IPS-18c (cell line): ENCODE measurements around the gene TSPO.

Source experiments
- H3K4me3 ChIP-seq: 2 replicates; pipeline ENCODE4 v1.7.0; 2013; ENCODE audit warnings: low read depth, mild to moderate bottlenecking, low read length, moderate library complexity; ENCODE audit not compliant: insufficient read depth
- H3K9me3 ChIP-seq: one replicate; pipeline ENCODE4 v1.6.1; 2013; ENCODE audit warnings: mild to moderate bottlenecking, low read length, moderate library complexity; ENCODE audit not compliant: control insufficient read depth, insufficient read depth

The TSPO gene

GRCh38 chr22:43182726-43183125 lies 31.4 kb downstream of the TSPO start:
- H3K9me3 ChIP-seq, result peaks cover 2% of the 10 kb centered on the region
- no peak overlapping the region for H3K4me3 ChIP-seq

GRCh38 chr22:43183496-43184277 lies 32.3 kb downstream of the TSPO start:
- Histone ChIP-seq H3K9me3 (peaks cover 2% of the 10 kb centered on the region), H3K4me3 (no peak overlapping the region)

- Histone ChIP-seq H3K9me3 (no peaks in the 10 kb centered on the region), H3K4me3 (peak overlapping the region; percentile 84)
These were observed 34.5 kb downstream of the TSPO start for GRCh38 chr22:43185860-43186261.

- peak within 1 kb of the TSS; percentile 84 for H3K4me3 ChIP-seq
- no peaks in the 10 kb centered on the region for H3K9me3 ChIP-seq
These were observed 35.2 kb downstream of the TSPO start, which contains the start of gene TTLL12 for GRCh38 chr22:43186272-43187170. TTLL12 (minus strand) TSS chr22:43187134; CDS start chr22:43187069, 65 bp downstream.

GRCh38 chr22:43187171-43188099 lies 36.1 kb downstream of the TSPO start:
- no peaks in the 10 kb centered on the region for H3K9me3 ChIP-seq
- H3K4me3 ChIP-seq, result peak overlapping the region; percentile 64

GRCh38 chr22:43188829-43189545 lies 37.6 kb downstream of the TSPO start:
- no peaks in the 10 kb centered on the region for H3K9me3 ChIP-seq
- no peak overlapping the region for H3K4me3 ChIP-seq

- H3K9me3 ChIP-seq, result no peaks in the 10 kb centered on the region
- no peak overlapping the region for H3K4me3 ChIP-seq
These were observed 40.5 kb downstream of the TSPO start for GRCh38 chr22:43191831-43192230.

- Histone ChIP-seq H3K4me3 (no peak overlapping the region), H3K9me3 (no peaks in the 10 kb centered on the region)
These were observed 46.0 kb downstream of the TSPO start for GRCh38 chr22:43197271-43197941.

GRCh38 chr22:43198126-43198525 lies 46.8 kb downstream of the TSPO start:
- no peaks in the 10 kb centered on the region for H3K9me3 ChIP-seq
- H3K4me3 ChIP-seq, result no peak overlapping the region

- Histone ChIP-seq H3K4me3 (no peak overlapping the region), H3K9me3 (no peaks in the 10 kb centered on the region)
These were observed 47.6 kb downstream of the TSPO start for GRCh38 chr22:43198936-43199335.

- H3K9me3 ChIP-seq, result no peaks in the 10 kb centered on the region
- no peak overlapping the region for H3K4me3 ChIP-seq
These were observed 48.2 kb downstream of the TSPO start for GRCh38 chr22:43199541-43199940.

- H3K4me3 ChIP-seq, result no peak overlapping the region
- no peaks in the 10 kb centered on the region for H3K9me3 ChIP-seq
These were observed 48.7 kb downstream of the TSPO start for GRCh38 chr22:43200031-43200430.

- Histone ChIP-seq H3K9me3 (no peaks in the 10 kb centered on the region), H3K4me3 (no peak overlapping the region)
These were observed 49.2 kb downstream of the TSPO start for GRCh38 chr22:43200555-43200954.

GRCh38 chr22:43201486-43202219 lies 50.3 kb downstream of the TSPO start:
- no peaks in the 10 kb centered on the region for H3K9me3 ChIP-seq
- H3K4me3 ChIP-seq, result no peak overlapping the region

- H3K4me3 ChIP-seq, result no peak overlapping the region
- H3K9me3 ChIP-seq, result no peaks in the 10 kb centered on the region
These were observed 51.0 kb downstream of the TSPO start for GRCh38 chr22:43202326-43202725.
